HG03469 (cell line): Measurements from ENCODE around the gene UBL5.

Experiments used
- ATAC-seq: cut with Tn5 transposase; IDR thresholded peaks from one replicate; pipeline ENCODE4 v1.9.1; 2021; ENCODE audit warnings: mild to moderate bottlenecking, moderate library complexity, moderate number of reproducible peaks; ENCODE audit not compliant: unreplicated experiment

UBL5 gene

GRCh38 chr19:9848762-9849161 lies 21.0 kb downstream of the UBL5 start:
- ATAC-seq = no peak

- ATAC-seq = no peak
Observed at GRCh38 chr19:9849791-9850190, 22.1 kb downstream of the UBL5 start.

GRCh38 chr19:9850235-9850959 lies 22.7 kb downstream of the UBL5 start:
- ATAC-seq = no peak

GRCh38 chr19:9854282-9854846 lies 26.6 kb downstream of the UBL5 start:
- no peak for ATAC-seq

- no peak for ATAC-seq
Observed at GRCh38 chr19:9856609-9857008, 28.9 kb downstream of the UBL5 start.

GRCh38 chr19:9857076-9857721 lies 29.5 kb downstream of the UBL5 start:
- ATAC-seq = no peak

- no peak for ATAC-seq
Observed at GRCh38 chr19:9857920-9858746, 30.4 kb downstream of the UBL5 start.

- no peak for ATAC-seq
Observed at GRCh38 chr19:9858766-9859165, 31.0 kb downstream of the UBL5 start.

- ATAC-seq = no peak
Observed at GRCh38 chr19:9860407-9860806, 32.7 kb downstream of the UBL5 start.

- ATAC-seq = no peak
Observed at GRCh38 chr19:9861503-9861902, 33.8 kb downstream of the UBL5 start.

- no peak for ATAC-seq
Observed at GRCh38 chr19:9862938-9863337, 35.2 kb downstream of the UBL5 start.

GRCh38 chr19:9863759-9864158 lies 36.0 kb downstream of the UBL5 start:
- ATAC-seq = no peak

- ATAC-seq = no peak
Observed at GRCh38 chr19:9865732-9866501, 38.2 kb downstream of the UBL5 start.

- no peak for ATAC-seq
Observed at GRCh38 chr19:9868983-9869617, 41.4 kb downstream of the UBL5 start.

- ATAC-seq = no peak
Observed at GRCh38 chr19:9871626-9872338, 44.1 kb downstream of the UBL5 start.

- ATAC-seq = no peak
Observed at GRCh38 chr19:9872618-9873242, 45.0 kb downstream of the UBL5 start.

GRCh38 chr19:9875031-9875627 lies 47.4 kb downstream of the UBL5 start:
- ATAC-seq = no peak

GRCh38 chr19:9875796-9876195 lies 48.1 kb downstream of the UBL5 start:
- ATAC-seq = no peak
